ENCODE measurements around the gene FXYD6.
A peak's percentile ranks its signal among the peaks of the same experiment; 100 is the strongest.

FXYD6 gene

GRCh38 chr11:117841551-117842031 lies 34.9 kb downstream of the FXYD6 start:
- no peak for DNase-seq

GRCh38 chr11:117840881-117841550 lies 35.4 kb downstream of the FXYD6 start:
- DNase-seq, result no peak

- DNase-seq, result no peak
These were observed 36.3 kb downstream of the FXYD6 start for GRCh38 chr11:117839936-117840813.

GRCh38 chr11:117839380-117839881 lies 37.0 kb downstream of the FXYD6 start:
- no peak for DNase-seq

GRCh38 chr11:117838901-117839300 lies 37.6 kb downstream of the FXYD6 start:
- DNase-seq, result no peak

- no peak for DNase-seq
These were observed 38.7 kb downstream of the FXYD6 start for GRCh38 chr11:117837791-117838190.

- DNase-seq, result no peak
These were observed 39.2 kb downstream of the FXYD6 start for GRCh38 chr11:117837070-117837776.

- no peak for DNase-seq
These were observed 40.1 kb downstream of the FXYD6 start for GRCh38 chr11:117836077-117836960.

- no peak for DNase-seq
These were observed 40.9 kb downstream of the FXYD6 start for GRCh38 chr11:117835576-117835975.

GRCh38 chr11:117834838-117835443 lies 41.5 kb downstream of the FXYD6 start:
- DNase-seq, result no peak

GRCh38 chr11:117834068-117834810 lies 42.2 kb downstream of the FXYD6 start:
- no peak for DNase-seq

GRCh38 chr11:117833401-117833891 lies 43.0 kb downstream of the FXYD6 start:
- DNase-seq, result no peak

- no peak for DNase-seq
These were observed 43.9 kb downstream of the FXYD6 start for GRCh38 chr11:117832511-117832910.

GRCh38 chr11:117831661-117832415 lies 44.6 kb downstream of the FXYD6 start:
- DNase-seq, result no peak

- no peak for DNase-seq
These were observed 45.6 kb downstream of the FXYD6 start for GRCh38 chr11:117830674-117831351.

- DNase-seq, result no peak
These were observed 46.4 kb downstream of the FXYD6 start for GRCh38 chr11:117830072-117830471.

GRCh38 chr11:117829369-117829725 lies 47.1 kb downstream of the FXYD6 start:
- DNase-seq, result no peak

GRCh38 chr11:117828611-117829368 lies 47.7 kb downstream of the FXYD6 start:
- peak; percentile 78 for DNase-seq

Measured in fibroblast of skin of right biceps (primary cell).